Ecto neural progenitor cell (in vitro differentiated cells): ENCODE results near the gene NDUFB1.

ENCODE experiments used
- DNase-seq: peaks from one replicate; pipeline ENCODE4 v3.0.0-alpha.2; 2018; ENCODE audit warnings: low spot score

NDUFB1 gene

GRCh38 chr14:92093320-92093719, 28.2 kb downstream of the NDUFB1 start:
- no peak for DNase-seq

- no peak for DNase-seq
These were observed 33.0 kb downstream of the NDUFB1 start for GRCh38 chr14:92088494-92088893.

GRCh38 chr14:92074555-92074954, 47.0 kb downstream of the NDUFB1 start:
- DNase-seq = no peak
